Epithelial cell of proximal tubule (primary cell): ENCODE results near the gene LAMTOR4. TPM values are rescaled to one million over a fixed set of nuclear protein-coding genes. Genes with fewer than 3 reads are reported as not detected.

Experiments used
- DNase-seq: peaks from one replicate; pipeline ENCODE4 v3.0.0-alpha.2; 2011; ENCODE audit warnings: low read depth
- H3K4me3 ChIP-seq: 2 replicates; pipeline ENCODE4 v1.5.1; 2011; ENCODE audit warnings: low read depth, mild to moderate bottlenecking, low read length
- total RNA-seq: library from RNA; depleted of rRNA; stranded (reverse); fragments of >200 nt; gene quantifications from 2 replicates; pipeline ENCODE4 v1.2.3, GENCODE V29; 2015
- TF ChIP-seq, protein P1 (sequence below): conservative IDR thresholded peaks from 2 replicates; pipeline ENCODE4 v1.5.1; 2012; ENCODE audit warnings: low read depth, mild to moderate bottlenecking, low read length

Gene LAMTOR4
- total RNA-seq, 1 donor from 2014 or later, result 201 TPM

DNA sequence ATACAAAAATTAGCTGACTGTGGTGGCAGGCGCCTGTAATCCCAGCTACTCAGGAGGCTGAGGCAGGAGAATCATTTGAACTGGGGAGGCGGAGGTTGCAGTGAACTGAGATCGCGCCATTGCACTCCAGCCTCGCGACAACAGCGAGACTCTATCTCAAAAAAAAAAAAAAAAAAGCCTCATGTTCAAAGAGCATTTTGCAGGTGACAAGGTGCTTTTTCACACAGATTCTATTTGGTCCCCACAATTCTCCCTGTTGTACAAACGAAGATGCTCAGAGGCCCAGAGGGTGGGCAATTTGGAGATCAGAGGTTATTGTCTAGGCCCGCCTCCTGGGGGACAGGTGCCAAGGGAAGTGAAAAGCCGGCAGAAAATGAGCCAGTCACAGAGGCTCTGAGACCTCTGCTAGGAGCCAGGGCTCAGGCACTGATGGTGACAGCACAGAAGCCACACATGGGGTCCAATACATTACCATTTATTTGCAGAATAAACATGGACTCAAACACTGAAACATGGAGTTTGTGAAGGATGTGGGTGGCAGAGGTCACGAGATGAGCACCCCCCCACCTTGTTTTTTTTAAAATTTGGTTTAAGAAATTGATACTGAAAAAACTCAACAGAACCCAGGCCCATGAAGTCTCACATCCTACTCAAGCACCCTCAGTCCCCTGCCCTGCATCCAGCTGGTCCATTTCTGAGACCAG, 20.6 kb downstream of the LAMTOR4 start:
- TF ChIP-seq, protein P1, sequence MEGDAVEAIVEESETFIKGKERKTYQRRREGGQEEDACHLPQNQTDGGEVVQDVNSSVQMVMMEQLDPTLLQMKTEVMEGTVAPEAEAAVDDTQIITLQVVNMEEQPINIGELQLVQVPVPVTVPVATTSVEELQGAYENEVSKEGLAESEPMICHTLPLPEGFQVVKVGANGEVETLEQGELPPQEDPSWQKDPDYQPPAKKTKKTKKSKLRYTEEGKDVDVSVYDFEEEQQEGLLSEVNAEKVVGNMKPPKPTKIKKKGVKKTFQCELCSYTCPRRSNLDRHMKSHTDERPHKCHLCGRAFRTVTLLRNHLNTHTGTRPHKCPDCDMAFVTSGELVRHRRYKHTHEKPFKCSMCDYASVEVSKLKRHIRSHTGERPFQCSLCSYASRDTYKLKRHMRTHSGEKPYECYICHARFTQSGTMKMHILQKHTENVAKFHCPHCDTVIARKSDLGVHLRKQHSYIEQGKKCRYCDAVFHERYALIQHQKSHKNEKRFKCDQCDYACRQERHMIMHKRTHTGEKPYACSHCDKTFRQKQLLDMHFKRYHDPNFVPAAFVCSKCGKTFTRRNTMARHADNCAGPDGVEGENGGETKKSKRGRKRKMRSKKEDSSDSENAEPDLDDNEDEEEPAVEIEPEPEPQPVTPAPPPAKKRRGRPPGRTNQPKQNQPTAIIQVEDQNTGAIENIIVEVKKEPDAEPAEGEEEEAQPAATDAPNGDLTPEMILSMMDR, result no peak
- DNase-seq, result no peak
- H3K4me3 ChIP-seq, result no peak overlapping the region

GRCh38 chr7:100170101-100170897, 21.6 kb downstream of the LAMTOR4 start:
- no peak overlapping the region for H3K4me3 ChIP-seq
- TF ChIP-seq, protein P1, result no peak

DNA sequence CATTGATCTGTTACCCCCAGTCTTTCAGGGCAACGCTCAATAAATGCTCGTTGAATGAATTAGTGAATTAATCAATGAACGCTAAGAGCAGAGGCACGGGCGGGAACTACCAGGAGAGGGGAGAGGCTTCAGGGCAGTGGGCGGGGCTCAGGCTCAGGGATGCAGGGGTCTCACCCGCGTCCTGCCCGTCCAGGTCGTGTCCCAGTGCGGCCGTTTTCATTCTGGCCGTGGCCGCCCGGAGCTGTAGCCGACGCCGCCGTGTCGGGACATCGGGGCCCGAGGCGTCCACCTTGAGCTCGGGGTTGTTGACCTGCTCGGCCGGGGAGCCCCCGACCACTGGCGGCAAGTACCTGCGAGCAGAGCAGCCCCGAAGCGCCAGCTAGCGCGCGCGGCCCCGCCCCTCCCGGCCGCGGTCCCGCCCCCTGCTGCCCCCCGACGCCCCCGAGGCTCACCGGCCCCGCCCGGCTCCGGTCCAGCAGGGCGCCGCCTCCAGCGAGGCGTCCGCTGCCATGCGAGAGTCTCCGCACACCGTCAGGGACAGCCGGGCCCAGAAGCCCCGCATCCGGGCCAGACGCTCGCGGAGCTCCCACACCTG, 22.5 kb downstream of the LAMTOR4 start:
- TF ChIP-seq, protein P1, result no peak
- peak overlapping the region; percentile 33 for H3K4me3 ChIP-seq
- no peak for DNase-seq

More at GRCh38 chr7:100170101-100170897, 21.6 kb downstream of the LAMTOR4 start:
- no peak for DNase-seq

GRCh38 chr7:100171840-100172239, 23.1 kb downstream of the LAMTOR4 start:
- DNase-seq, result no peak
- no peak overlapping the region for H3K4me3 ChIP-seq
- TF ChIP-seq, protein P1, result no peak

GRCh38 chr7:100173806-100174495, 25.2 kb downstream of the LAMTOR4 start:
- TF ChIP-seq, protein P1, result no peak
- no peak for DNase-seq
- H3K4me3 ChIP-seq, result no peak overlapping the region

DNA sequence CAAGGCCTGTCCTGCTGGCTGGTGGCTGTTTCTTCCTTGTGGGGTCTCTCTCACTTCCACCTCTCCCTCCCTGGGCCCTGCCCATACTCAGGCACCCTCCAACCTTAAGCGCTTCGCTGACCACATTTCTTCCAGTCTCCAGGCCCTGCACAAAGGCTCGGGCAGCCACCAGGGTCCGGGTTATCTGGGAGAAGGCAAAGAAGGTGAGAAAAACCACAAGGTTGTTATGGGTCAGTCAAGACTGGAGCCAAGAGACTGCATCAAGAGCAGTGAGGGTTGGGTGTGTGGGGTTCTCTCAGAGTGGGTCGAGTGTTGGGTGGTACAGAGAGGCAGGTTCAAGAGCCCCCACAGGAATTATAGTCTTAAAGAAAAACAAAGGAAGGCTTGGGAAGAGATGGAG, 25.9 kb downstream of the LAMTOR4 start:
- TF ChIP-seq, protein P1, result no peak
- H3K4me3 ChIP-seq, result no peak overlapping the region
- no peak for DNase-seq
